ENCODE data around the gene CEP44. TPM values are rescaled to one million over a fixed set of nuclear protein-coding genes. Genes with fewer than 3 reads are reported as not detected.
"Not testable (repeated sequence)": the region's sequence is repeated elsewhere in the genome, so short reads cannot be mapped to it uniquely, and the experiment has no call there.

Gene CEP44
- total RNA-seq, 1 experiment from 2014 or later, result 11.5 TPM

DNA sequence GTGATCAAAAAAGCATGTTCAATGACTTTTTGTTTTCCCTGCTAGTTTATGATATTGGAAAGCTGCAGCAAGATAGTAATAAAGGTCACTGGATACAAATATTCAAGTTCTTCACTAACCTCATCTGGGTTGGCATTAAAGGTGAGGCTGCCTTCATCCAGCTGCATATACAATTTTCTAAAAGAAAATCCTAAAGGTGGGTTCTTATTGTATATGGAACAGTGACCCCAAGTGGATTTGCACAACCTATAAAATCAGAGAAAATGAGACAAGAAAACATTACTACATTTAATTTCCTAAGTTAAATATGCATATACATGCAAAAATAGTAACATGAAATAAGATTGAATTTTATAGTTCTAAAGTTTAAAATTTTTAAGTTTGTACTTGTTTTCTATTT is 24.1 kb upstream of the CEP44 start:
- Histone ChIP-seq H3K36me3 (ENCODE audit: control insufficient read depth in 1 of 2, insufficient read depth in 2 of 2, low read length in 2 of 2) (no peaks in the 10 kb centered on the region), H3K9ac (ENCODE audit: low read length) (no peak overlapping the region), H3K27me3 (ENCODE audit: insufficient read depth, low read length) (no peaks in the 10 kb centered on the region), H3K9me2 (ENCODE audit: insufficient read depth) (no peaks in the 10 kb centered on the region), H3K79me2 (ENCODE audit: insufficient read depth, low read length) (no peaks in the 10 kb centered on the region), H4K20me1 (ENCODE audit: insufficient read depth) (no peaks in the 10 kb centered on the region), H3K27ac (ENCODE audit: low read depth, low read length) (no peak overlapping the region), H3K4me2 (ENCODE audit: low read length) (no peak overlapping the region), H3K4me1 (ENCODE audit: control insufficient read depth in 1 of 2, insufficient read depth in 2 of 2, low read length in 2 of 2) (no peaks in the 10 kb centered on the region), H3K4me3 (replicated peaks in 1 of 2; ENCODE audit: low read depth in 1 of 2, low read length in 2 of 2) (no peak overlapping the region), H2AFZ (ENCODE audit: low read depth, low read length, poor library complexity, severe bottlenecking) (no peak overlapping the region), H3K9me3 (ENCODE audit: control insufficient read depth in 1 of 2, insufficient read depth in 1 of 2, low read depth in 1 of 2, low read length in 2 of 2) (no peaks in the 10 kb centered on the region)
- ATAC-seq (no peak), DNase-seq (ENCODE audit: low read depth, low spot score) (no peak)
- intact Hi-C loops (cut with micrococcal nuclease), result no loop called here
- ChIA-PET CTCF (no interaction called here), POLR2A (no interaction called here), RAD21 (ENCODE audit: low non-redundant PET in 1 of 2, low total read pairs in 2 of 2, uncharacterized antibody in 2 of 2, unreplicated experiment in 2 of 2) (no interaction called here)
- TF ChIP-seq YY1 (IDR thresholded peaks at IDR 0.05; ENCODE audit: extremely low read depth, insufficient replicate concordance, low read depth, low read length) (no peak), ZBTB33 (IDR thresholded peaks at IDR 0.05; ENCODE audit: extremely low read depth, insufficient replicate concordance, low read length) (no peak), FOSL1 (IDR thresholded peaks at IDR 0.05; ENCODE audit: low read depth) (no peak), POLR2A (IDR thresholded peaks at IDR 0.05; ENCODE audit: borderline replicate concordance, extremely low read depth, insufficient read depth, insufficient read length) (no peak)
- no TSS peak for BruUV-seq (replicated peaks)

DNA sequence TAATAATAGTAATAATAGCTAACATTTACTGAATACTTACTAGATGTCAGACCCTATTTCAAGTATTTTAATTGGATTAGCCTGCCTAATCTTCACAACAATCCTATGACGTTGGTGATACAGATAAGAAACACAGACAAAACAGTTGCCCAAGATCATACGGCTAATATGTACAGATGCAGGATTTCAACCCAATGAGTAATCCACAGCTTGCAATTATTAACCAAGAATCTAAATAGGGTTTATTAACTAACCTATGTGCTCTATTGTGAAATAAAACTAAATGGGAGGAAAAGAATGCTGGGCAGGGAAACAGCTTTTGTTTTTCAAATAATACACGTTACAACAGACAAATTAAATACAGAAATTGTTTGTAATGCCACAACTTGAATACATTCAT is 23.6 kb upstream of the CEP44 start:
- no peak for DNase-seq (ENCODE audit: low read depth, low spot score)
- Histone ChIP-seq H3K27ac (ENCODE audit: low read depth, low read length) (no peak overlapping the region), H3K4me1 (ENCODE audit: control insufficient read depth in 1 of 2, insufficient read depth in 2 of 2, low read length in 2 of 2) (no peaks in the 10 kb centered on the region), H4K20me1 (ENCODE audit: insufficient read depth) (no peaks in the 10 kb centered on the region), H3K9me3 (ENCODE audit: control insufficient read depth in 1 of 2, insufficient read depth in 1 of 2, low read depth in 1 of 2, low read length in 2 of 2) (no peaks in the 10 kb centered on the region), H3K79me2 (ENCODE audit: insufficient read depth, low read length) (no peaks in the 10 kb centered on the region), H3K4me2 (ENCODE audit: low read length) (no peak overlapping the region), H3K9me2 (ENCODE audit: insufficient read depth) (no peaks in the 10 kb centered on the region), H3K4me3 (replicated peaks in 1 of 2; ENCODE audit: low read depth in 1 of 2, low read length in 2 of 2) (no peak overlapping the region), H3K36me3 (ENCODE audit: control insufficient read depth in 1 of 2, insufficient read depth in 2 of 2, low read length in 2 of 2) (no peaks in the 10 kb centered on the region), H3K9ac (ENCODE audit: low read length) (no peak overlapping the region), H3K27me3 (ENCODE audit: insufficient read depth, low read length) (no peaks in the 10 kb centered on the region), H2AFZ (ENCODE audit: low read depth, low read length, poor library complexity, severe bottlenecking) (no peak overlapping the region)
- BruUV-seq (replicated peaks), result no TSS peak
- RAD21 ChIA-PET (ENCODE audit: low non-redundant PET in 1 of 2, low total read pairs in 2 of 2, uncharacterized antibody in 2 of 2, unreplicated experiment in 2 of 2), result no interaction called here
- no peak for ATAC-seq
- intact Hi-C loops (cut with micrococcal nuclease), result no loop called here
- POLR2A ChIA-PET, result no interaction called here
- TF ChIP-seq EGR1 (IDR thresholded peaks at IDR 0.05; ENCODE audit: low read depth) (no peak), JUND (IDR thresholded peaks at IDR 0.05) (no peak), SRF (IDR thresholded peaks at IDR 0.05; ENCODE audit: low read depth) (no peak), POLR2AphosphoS5 (IDR thresholded peaks at IDR 0.05; ENCODE audit: low read depth, low read length) (no peak)
- CTCF ChIA-PET, result no interaction called here

DNA sequence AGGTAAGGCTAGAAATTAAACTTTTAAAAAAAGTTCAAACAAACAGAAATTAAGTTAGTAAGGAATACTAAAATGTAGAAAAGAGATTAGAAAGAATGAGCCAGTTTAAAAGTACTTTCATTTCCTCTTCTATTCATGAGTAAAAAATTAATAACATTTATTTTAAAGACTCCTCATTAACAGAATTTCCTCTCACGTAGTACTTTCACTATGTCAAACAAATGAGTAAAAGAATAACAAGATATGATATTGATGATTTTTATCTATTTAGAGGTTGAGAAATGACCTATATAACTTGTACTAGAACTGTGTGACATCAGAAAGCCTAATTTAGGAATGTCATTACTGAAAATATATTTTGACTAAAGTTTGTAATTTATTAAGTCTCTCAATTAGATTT is 22.3 kb upstream of the CEP44 start:
- H4K20me1 ChIP-seq (ENCODE audit: insufficient read depth); H2AFZ ChIP-seq (ENCODE audit: low read depth, low read length, poor library complexity, severe bottlenecking); DNase-seq (ENCODE audit: low read depth, low spot score); POLR2A ChIA-PET; H3K9me2 ChIP-seq (ENCODE audit: insufficient read depth); H3K4me2 ChIP-seq (ENCODE audit: low read length); H3K9ac ChIP-seq (ENCODE audit: low read length); intact Hi-C loops (cut with micrococcal nuclease); RAD21 ChIA-PET (ENCODE audit: low non-redundant PET in 1 of 2, low total read pairs in 2 of 2, uncharacterized antibody in 2 of 2, unreplicated experiment in 2 of 2); H3K36me3 ChIP-seq (ENCODE audit: control insufficient read depth in 1 of 2, insufficient read depth in 2 of 2, low read length in 2 of 2); H3K4me3 ChIP-seq (replicated peaks in 1 of 2; ENCODE audit: low read depth in 1 of 2, low read length in 2 of 2); ATAC-seq; H3K9me3 ChIP-seq (ENCODE audit: control insufficient read depth in 1 of 2, insufficient read depth in 1 of 2, low read depth in 1 of 2, low read length in 2 of 2); H3K27ac ChIP-seq (ENCODE audit: low read depth, low read length); BruUV-seq (replicated peaks); H3K27me3 ChIP-seq (ENCODE audit: insufficient read depth, low read length); H3K79me2 ChIP-seq (ENCODE audit: insufficient read depth, low read length); H3K4me1 ChIP-seq (ENCODE audit: control insufficient read depth in 1 of 2, insufficient read depth in 2 of 2, low read length in 2 of 2); CTCF ChIA-PET: not testable (repeated sequence)
